Measurements from ENCODE around the gene RGCC.
A peak's percentile ranks its signal among the peaks of the same experiment; 100 is the strongest.
"Not testable (repeated sequence)": the region's sequence is repeated elsewhere in the genome, so short reads cannot be mapped to it uniquely, and the experiment has no call there.

Gene RGCC

DNA sequence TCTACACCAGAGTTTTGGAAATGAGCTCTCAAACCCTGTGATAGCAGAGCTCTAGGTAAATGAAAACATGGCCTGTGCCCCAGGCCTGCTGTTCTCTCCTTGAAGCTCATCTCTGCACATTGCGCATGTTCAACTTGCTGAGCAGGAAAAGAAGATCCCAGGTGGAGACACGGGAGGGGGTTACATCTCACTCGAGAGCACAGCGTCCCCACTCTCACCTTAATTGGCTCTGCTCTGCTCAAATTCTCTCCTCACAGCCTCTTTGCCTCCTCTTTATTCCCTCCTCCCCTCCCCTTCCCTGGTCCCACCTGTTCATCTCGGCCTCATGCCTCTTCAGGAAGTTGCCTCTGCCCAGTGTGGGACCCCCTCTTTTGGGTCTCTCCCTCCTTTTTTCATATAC is 44.7 kb downstream of the RGCC start:
- POLR2A ChIA-PET: no interaction called here
- no peak for DNase-seq (ENCODE audit: extremely low spot score)
- CTCF ChIA-PET: interaction anchor here (0.9 to 1.8 kb wide), 4 partner anchors 10 to 149 kb away, joined by 3 to 5 read pairs (median 4); no protein-coding TSS in a partner anchor

DNA sequence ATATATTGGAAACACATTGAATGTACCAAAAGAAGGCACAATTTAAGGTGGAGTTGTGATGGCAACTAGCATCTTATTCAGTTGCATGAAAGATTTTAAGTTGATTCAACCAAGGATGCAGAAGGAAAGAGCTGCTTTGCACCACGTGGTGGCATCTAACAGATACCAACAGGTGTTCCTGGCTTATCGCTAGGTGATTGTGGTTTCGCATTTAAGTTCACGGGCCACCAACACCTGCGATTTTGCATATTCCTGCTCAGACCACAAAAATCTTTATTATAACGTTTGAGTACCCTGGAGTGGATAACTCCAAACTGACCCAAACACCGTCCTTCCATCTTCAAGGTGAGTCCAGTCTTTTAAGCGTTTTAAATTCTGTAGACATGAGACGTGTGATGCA is 45.3 kb downstream of the RGCC start:
- ChIA-PET CTCF (interaction anchor here (1.6 to 1.8 kb wide), 2 partner anchors 10 to 43 kb away, joined by 4 to 5 read pairs; no protein-coding TSS in a partner anchor), POLR2A (no interaction called here)
- peak; percentile 42 for DNase-seq (ENCODE audit: extremely low spot score)
- TF ChIP-seq, protein P1, sequence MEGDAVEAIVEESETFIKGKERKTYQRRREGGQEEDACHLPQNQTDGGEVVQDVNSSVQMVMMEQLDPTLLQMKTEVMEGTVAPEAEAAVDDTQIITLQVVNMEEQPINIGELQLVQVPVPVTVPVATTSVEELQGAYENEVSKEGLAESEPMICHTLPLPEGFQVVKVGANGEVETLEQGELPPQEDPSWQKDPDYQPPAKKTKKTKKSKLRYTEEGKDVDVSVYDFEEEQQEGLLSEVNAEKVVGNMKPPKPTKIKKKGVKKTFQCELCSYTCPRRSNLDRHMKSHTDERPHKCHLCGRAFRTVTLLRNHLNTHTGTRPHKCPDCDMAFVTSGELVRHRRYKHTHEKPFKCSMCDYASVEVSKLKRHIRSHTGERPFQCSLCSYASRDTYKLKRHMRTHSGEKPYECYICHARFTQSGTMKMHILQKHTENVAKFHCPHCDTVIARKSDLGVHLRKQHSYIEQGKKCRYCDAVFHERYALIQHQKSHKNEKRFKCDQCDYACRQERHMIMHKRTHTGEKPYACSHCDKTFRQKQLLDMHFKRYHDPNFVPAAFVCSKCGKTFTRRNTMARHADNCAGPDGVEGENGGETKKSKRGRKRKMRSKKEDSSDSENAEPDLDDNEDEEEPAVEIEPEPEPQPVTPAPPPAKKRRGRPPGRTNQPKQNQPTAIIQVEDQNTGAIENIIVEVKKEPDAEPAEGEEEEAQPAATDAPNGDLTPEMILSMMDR (IDR thresholded peaks at IDR 0.05; ENCODE audit: control extremely low read depth, extremely low read depth, low read depth, missing control alignments): no peak

More for the DNA sequence above, 44.7 kb downstream of the RGCC start:
- TF ChIP-seq, protein P1 (IDR thresholded peaks at IDR 0.05; ENCODE audit: control extremely low read depth, extremely low read depth, low read depth, missing control alignments): no peak

DNA sequence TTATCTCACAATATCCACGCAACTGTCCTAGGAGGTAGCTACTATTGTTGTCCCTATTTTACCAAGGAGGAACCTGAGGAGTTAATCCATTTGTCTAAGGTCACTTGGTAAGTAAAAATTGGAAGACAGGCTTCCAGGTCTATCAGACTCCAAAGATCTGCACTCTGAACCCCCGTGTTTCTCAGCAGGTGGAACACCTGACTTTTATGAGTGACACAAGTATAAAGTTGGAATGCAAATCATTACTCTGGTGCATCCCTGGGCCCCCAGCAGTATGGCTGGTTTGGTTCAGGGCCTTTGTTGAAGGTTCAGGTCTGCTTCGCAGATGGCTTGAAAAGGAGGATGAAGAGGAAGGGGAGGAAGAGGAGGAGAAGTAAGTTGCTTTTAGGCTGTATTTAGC is 46.0 kb downstream of the RGCC start:
- no peak for DNase-seq (ENCODE audit: extremely low spot score)
- CTCF ChIA-PET: no interaction called here
- TF ChIP-seq, protein P1 (IDR thresholded peaks at IDR 0.05; ENCODE audit: control extremely low read depth, extremely low read depth, low read depth, missing control alignments): no peak
- POLR2A ChIA-PET: no interaction called here

DNA sequence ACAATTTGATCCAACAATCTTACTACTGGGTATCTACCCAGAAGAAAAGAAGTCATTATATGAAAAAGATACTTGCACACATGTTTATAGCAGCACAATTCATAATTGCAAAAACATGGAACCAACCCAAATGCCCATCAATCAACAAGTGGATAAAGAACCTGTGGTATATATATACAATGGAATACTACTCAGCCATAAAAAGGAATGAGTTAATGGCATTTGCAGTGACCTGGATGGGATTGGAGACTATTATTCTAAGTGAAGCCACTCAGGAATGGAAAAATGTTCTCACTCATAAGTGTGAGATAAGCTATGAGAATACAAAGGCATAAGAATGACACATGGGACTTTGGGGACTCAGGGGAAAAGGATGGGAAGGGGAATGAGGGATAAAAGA is 47.3 kb downstream of the RGCC start:
- DNase-seq (ENCODE audit: extremely low spot score); POLR2A ChIA-PET: not testable (repeated sequence)
- CTCF ChIA-PET: interaction anchor here (1.2 kb wide), 1 partner anchor 12 kb away, joined by 3 read pairs; no protein-coding TSS in a partner anchor

DNA sequence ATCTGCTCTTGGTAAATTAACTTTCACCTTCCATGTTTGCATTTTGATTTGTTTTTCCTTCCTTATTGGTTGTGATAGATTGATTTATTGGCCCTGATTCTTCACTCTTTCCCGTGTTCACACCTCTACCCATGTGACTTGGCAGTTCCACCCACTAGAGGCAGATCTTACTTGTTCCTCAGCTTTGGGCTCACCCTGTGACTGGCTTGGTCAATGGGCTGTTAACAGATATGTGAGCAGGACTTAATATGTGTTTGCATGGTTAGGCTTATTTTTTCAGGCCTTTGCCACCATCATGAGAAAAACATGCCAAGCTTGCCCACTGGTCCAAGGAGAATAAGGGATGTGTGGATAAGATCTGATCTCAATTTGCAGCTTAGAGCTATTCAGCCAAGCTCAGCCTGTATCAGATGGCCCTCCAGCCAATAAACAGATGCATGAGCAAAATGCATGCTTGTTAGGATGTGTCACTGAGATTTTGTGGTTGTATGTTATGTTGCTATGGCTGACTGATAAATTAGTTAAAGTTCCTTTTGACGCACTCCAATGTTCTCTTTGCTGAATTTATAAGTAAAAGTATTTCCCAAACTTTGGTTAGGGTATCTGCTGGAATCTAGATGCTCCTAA is 48.0 kb downstream of the RGCC start:
- TF ChIP-seq, protein P1 (IDR thresholded peaks at IDR 0.05; ENCODE audit: control extremely low read depth, extremely low read depth, low read depth, missing control alignments): no peak
- CTCF ChIA-PET: interaction anchor here (1.2 kb wide), 1 partner anchor 13 kb away, joined by 3 read pairs; no protein-coding TSS in a partner anchor
- DNase-seq (ENCODE audit: extremely low spot score): no peak
- POLR2A ChIA-PET: no interaction called here

DNA sequence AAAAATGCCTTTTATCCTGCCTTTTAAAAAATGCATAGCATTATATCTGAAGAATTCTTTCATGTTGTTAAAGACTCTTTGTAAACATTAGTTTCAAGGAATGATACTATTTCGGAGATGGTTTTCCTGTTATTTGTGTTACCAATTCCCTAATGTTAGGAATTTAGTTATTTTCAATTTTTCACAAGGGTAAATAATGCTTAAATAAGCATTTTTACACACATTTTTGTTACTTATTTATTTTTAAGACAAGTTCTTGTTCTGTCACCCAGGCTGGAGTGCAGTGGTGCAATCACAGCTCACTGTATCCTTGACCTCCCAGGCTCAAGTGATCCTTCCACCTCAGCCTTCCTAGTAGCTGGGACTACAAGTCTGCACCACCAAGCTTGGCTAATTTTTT is 49.0 kb downstream of the RGCC start:
- ChIA-PET POLR2A (no interaction called here), CTCF (no interaction called here)
- DNase-seq (ENCODE audit: extremely low spot score): no peak
- TF ChIP-seq, protein P1 (IDR thresholded peaks at IDR 0.05; ENCODE audit: control extremely low read depth, extremely low read depth, low read depth, missing control alignments): no peak

DNA sequence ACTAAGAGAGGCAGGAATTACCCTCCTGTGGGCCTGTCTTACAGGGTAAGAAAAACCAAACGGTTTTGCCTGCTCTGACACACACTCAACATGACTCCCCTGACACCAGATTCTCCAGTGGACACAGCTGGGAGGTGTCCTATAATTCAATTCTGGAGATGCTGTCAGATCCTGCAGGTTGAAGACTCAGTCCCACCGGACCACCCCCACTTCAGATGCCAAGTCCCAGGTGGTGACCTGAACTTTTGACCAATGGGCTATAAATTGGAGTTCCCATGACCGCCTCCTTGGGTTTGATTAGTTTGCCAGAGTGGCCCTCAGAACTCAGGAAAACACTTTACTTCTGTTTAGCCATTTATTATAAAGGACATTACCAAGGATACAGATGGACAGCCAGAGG is 52.6 kb downstream of the RGCC start:
- CTCF ChIA-PET: interaction anchor here (1.3 kb wide), 1 partner anchor 18 kb away, joined by 3 read pairs; no protein-coding TSS in a partner anchor
- DNase-seq (ENCODE audit: extremely low spot score): no peak

More for the DNA sequence above, 52.6 kb downstream of the RGCC start:
- POLR2A ChIA-PET: no interaction called here
- TF ChIP-seq, protein P1 (IDR thresholded peaks at IDR 0.05; ENCODE audit: control extremely low read depth, extremely low read depth, low read depth, missing control alignments): no peak
